ENCODE data around the gene ANAPC5.
"Not testable (repeated sequence)": the region's sequence is repeated elsewhere in the genome, so short reads cannot be mapped to it uniquely, and the experiment has no call there.

ANAPC5 gene

GRCh38 chr12:121314431-121314830, 37.8 kb downstream of the ANAPC5 start:
- Mint-ChIP-seq H3K36me3 (ENCODE audit: low read depth) (peaks cover 76% of the 10 kb centered on the region), H3K27me3 (ENCODE audit: low read depth, poor library complexity) (no peaks in the 10 kb centered on the region), H3K27ac (no peak overlapping the region), H3K9me3 (no peaks in the 10 kb centered on the region), H3K4me3 (no peak overlapping the region), H3K4me1 (no peaks in the 10 kb centered on the region)
- TF ChIP-seq CTCF (IDR thresholded peaks at IDR 0.05), result no peak
- DNase-seq, result no peak

- DNase-seq; H3K4me1 Mint-ChIP-seq; H3K4me3 Mint-ChIP-seq; H3K27me3 Mint-ChIP-seq (ENCODE audit: low read depth, poor library complexity); H3K9me3 Mint-ChIP-seq: not testable (repeated sequence)
- peaks cover 59% of the 10 kb centered on the region for H3K36me3 Mint-ChIP-seq (ENCODE audit: low read depth)
- H3K27ac Mint-ChIP-seq, result peak overlapping the region; percentile 29
Observed at GRCh38 chr12:121310231-121310630, 42.0 kb downstream of the ANAPC5 start.

- H3K4me3 Mint-ChIP-seq, H3K27ac Mint-ChIP-seq: not testable (repeated sequence)
- peaks cover 38% of the 10 kb centered on the region for H3K36me3 Mint-ChIP-seq (ENCODE audit: low read depth)
Observed at GRCh38 chr12:121307397-121307796, 44.8 kb downstream of the ANAPC5 start.

GRCh38 chr12:121304306-121304705, 47.9 kb downstream of the ANAPC5 start:
- H3K4me1 Mint-ChIP-seq, result peaks cover 8% of the 10 kb centered on the region
- H3K4me3 Mint-ChIP-seq, result no peak overlapping the region
- no peaks in the 10 kb centered on the region for H3K9me3 Mint-ChIP-seq
- peaks cover 12% of the 10 kb centered on the region for H3K36me3 Mint-ChIP-seq (ENCODE audit: low read depth)
- peaks cover 11% of the 10 kb centered on the region for H3K27me3 Mint-ChIP-seq (ENCODE audit: low read depth, poor library complexity)
- no peak overlapping the region for H3K27ac Mint-ChIP-seq
- TF ChIP-seq CTCF (IDR thresholded peaks at IDR 0.05), result no peak
- no peak for DNase-seq

More at GRCh38 chr12:121307397-121307796, 44.8 kb downstream of the ANAPC5 start:
- DNase-seq; H3K4me1 Mint-ChIP-seq; H3K27me3 Mint-ChIP-seq (ENCODE audit: low read depth, poor library complexity); H3K9me3 Mint-ChIP-seq: not testable (repeated sequence)

DNA sequence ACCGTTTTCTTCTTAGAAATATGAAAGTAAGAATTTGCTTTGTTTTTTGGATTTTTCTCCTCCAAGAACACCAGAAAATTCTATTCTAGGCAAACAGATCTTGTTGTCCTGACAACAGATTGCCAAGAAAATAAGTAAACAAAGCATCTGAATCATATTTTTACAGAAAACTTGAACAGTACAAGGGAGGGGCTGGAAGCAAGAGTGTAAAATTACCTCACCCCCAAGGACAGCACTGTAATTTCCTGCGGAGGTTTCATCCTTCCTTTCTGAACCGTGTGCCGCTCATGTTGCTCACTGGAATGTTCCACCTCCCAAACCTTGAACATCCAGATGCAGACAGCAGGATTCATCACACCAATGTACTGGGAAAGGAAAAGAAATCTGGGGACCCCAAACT, 50.3 kb downstream of the ANAPC5 start:
- Mint-ChIP-seq H3K27ac (no peak overlapping the region), H3K36me3 (ENCODE audit: low read depth) (no peaks in the 10 kb centered on the region)

GRCh38 chr12:121300083-121300819, 52.0 kb downstream of the ANAPC5 start:
- Mint-ChIP-seq H3K27me3 (ENCODE audit: low read depth, poor library complexity) (peaks cover 11% of the 10 kb centered on the region), H3K4me1 (peaks cover 21% of the 10 kb centered on the region), H3K9me3 (no peaks in the 10 kb centered on the region), H3K4me3 (no peak overlapping the region), H3K36me3 (ENCODE audit: low read depth) (no peaks in the 10 kb centered on the region), H3K27ac (no peak overlapping the region)
- TF ChIP-seq CTCF (IDR thresholded peaks at IDR 0.05), result no peak
- no peak for DNase-seq

More for the DNA sequence above, 50.3 kb downstream of the ANAPC5 start:
- H3K4me1 Mint-ChIP-seq, result peaks cover 17% of the 10 kb centered on the region
- H3K9me3 Mint-ChIP-seq, result no peaks in the 10 kb centered on the region
- peaks cover 11% of the 10 kb centered on the region for H3K27me3 Mint-ChIP-seq (ENCODE audit: low read depth, poor library complexity)
- no peak for DNase-seq
- H3K4me3 Mint-ChIP-seq, result no peak overlapping the region
- TF ChIP-seq CTCF (IDR thresholded peaks at IDR 0.05), result no peak

- Mint-ChIP-seq H3K27ac (no peak overlapping the region), H3K4me3 (no peak overlapping the region), H3K9me3 (no peaks in the 10 kb centered on the region), H3K4me1 (peaks cover 24% of the 10 kb centered on the region), H3K36me3 (ENCODE audit: low read depth) (no peaks in the 10 kb centered on the region), H3K27me3 (ENCODE audit: low read depth, poor library complexity) (peaks cover 11% of the 10 kb centered on the region)
- no peak for DNase-seq
- TF ChIP-seq CTCF (IDR thresholded peaks at IDR 0.05), result no peak
Observed at GRCh38 chr12:121299662-121300061, 52.5 kb downstream of the ANAPC5 start.

GRCh38 chr12:121298411-121298810, 53.8 kb downstream of the ANAPC5 start:
- not testable (repeated sequence) for DNase-seq; H3K36me3 Mint-ChIP-seq (ENCODE audit: low read depth); H3K27ac Mint-ChIP-seq; H3K9me3 Mint-ChIP-seq
- Mint-ChIP-seq H3K27me3 (ENCODE audit: low read depth, poor library complexity) (peaks cover 11% of the 10 kb centered on the region), H3K4me3 (peak overlapping the region; percentile 87), H3K4me1 (peaks cover 24% of the 10 kb centered on the region)
